B cell (primary cell): ENCODE measurements around the gene ST8SIA5. TPM values are rescaled to one million over a fixed set of nuclear protein-coding genes. Genes with fewer than 3 reads are reported as not detected.

ENCODE experiments used
- ATAC-seq: fragments of 200-7000 bp; cut with Tn5 transposase; one replicate; pipeline ENCODE4 v1.10.0; 2021; ENCODE audit warnings: low read depth, mild to moderate bottlenecking, moderate number of reproducible peaks, moderate library complexity
- CTCF ChIA-PET: fragments of 350-600 bp; sonication (Branson Sonifier 250); formaldehyde crosslinking; loops from one replicate; lab custom pipeline; 2021; ENCODE audit warnings: antibody characterized with exemption, inconsistent platforms; lab: Charles Lee
- POLR2A ChIA-PET: fragments of 350-600 bp; sonication (Branson Sonifier 250); formaldehyde crosslinking; loops from one replicate; lab custom pipeline; 2021; ENCODE audit warnings: antibody characterized with exemption; lab: Charles Lee
- DNase-seq: peaks from one replicate; pipeline ENCODE4 v3.0.0; 2013
- H2AFZ ChIP-seq: 2 replicates; pipeline ENCODE4 v1.6.1; 2012; ENCODE audit warnings: mild to moderate bottlenecking, low read depth, low read length; ENCODE audit not compliant: insufficient read depth, poor library complexity, severe bottlenecking
- H3K27ac ChIP-seq, 2 donors: 1 replicate in 1 of 2; 2 replicates in 1 of 2; pipeline ENCODE4 v1.5.1; 2012 to 2013; ENCODE audit warnings: low read length in 2 of 2, mild to moderate bottlenecking in 2 of 2, moderate library complexity in 1 of 2
- H3K27me3 ChIP-seq, 4 experiments: fragments of 200-600 bp in 1 of 4; sonication (generic) in 1 of 4; replicated peaks in 1 of 4; 1 replicate in 2 of 4; 2 replicates in 2 of 4; pipeline versions ENCODE4 v1.6.1 to v1.7.0; 2013 to 2016; ENCODE audit warnings: low read length in 3 of 4, mild to moderate bottlenecking in 2 of 4, mixed read lengths in 1 of 4, moderate library complexity in 1 of 4; ENCODE audit not compliant: insufficient read depth in 4 of 4, control insufficient read depth in 3 of 4; ENCODE audit errors: control extremely low read depth in 1 of 4
- H3K36me3 ChIP-seq, 2 experiments: replicated peaks in 1 of 2; 1 replicate in 1 of 2; 2 replicates in 1 of 2; pipeline versions ENCODE4 v1.6.1 to v1.7.1; 2013; ENCODE audit warnings: low read length in 1 of 2; ENCODE audit not compliant: insufficient read depth in 2 of 2, control insufficient read depth in 1 of 2; ENCODE audit errors: control extremely low read depth in 1 of 2, extremely low read depth in 1 of 2
- H3K4me1 ChIP-seq, 2 donors: fragments of 200-600 bp in 1 of 2; sonication (generic) in 1 of 2; 1 replicate in 1 of 2; 2 replicates in 1 of 2; pipeline versions ENCODE4 v1.5.1 to v1.6.1; 2013 to 2017; ENCODE audit warnings: low read length in 2 of 2; ENCODE audit not compliant: control insufficient read depth in 2 of 2, insufficient read depth in 2 of 2
- H3K4me2 ChIP-seq: replicated peaks from 2 replicates; pipeline ENCODE3; 2012; ENCODE audit warnings: mild to moderate bottlenecking, low read depth, low read length; ENCODE audit not compliant: poor library complexity, severe bottlenecking
- H3K4me3 ChIP-seq, 5 experiments: fragments of 200-600 bp in 1 of 5; sonication (generic) in 1 of 5; 1 replicate in 3 of 5; 2 replicates in 2 of 5; pipeline versions ENCODE4 v1.5.1 to v1.7.0; 2011 to 2016; ENCODE audit warnings: low read length in 4 of 5, mild to moderate bottlenecking in 4 of 5, low read depth in 2 of 5, control low read depth in 1 of 5, moderate library complexity in 1 of 5; ENCODE audit not compliant: insufficient read depth in 1 of 5; ENCODE audit errors: control extremely low read depth in 1 of 5, extremely low read depth in 1 of 5
- H3K79me2 ChIP-seq: fragments of 200-600 bp; sonication (generic); one replicate; pipeline ENCODE4 v1.6.0; 2016; ENCODE audit warnings: low read length; ENCODE audit not compliant: control insufficient read depth, insufficient read depth
- H3K9ac ChIP-seq: fragments of 200-600 bp; sonication (generic); 2 replicates; pipeline ENCODE4 v1.6.1; 2017; ENCODE audit warnings: mild to moderate bottlenecking, low read length, moderate library complexity
- H3K9me3 ChIP-seq, 3 donors: one replicate each; pipeline versions ENCODE4 v1.6.1 to v1.7.1; 2013; ENCODE audit warnings: low read length in 2 of 3; ENCODE audit not compliant: control insufficient read depth in 2 of 3, insufficient read depth in 1 of 3; ENCODE audit errors: control extremely low read depth in 1 of 3
- H4K20me1 ChIP-seq: 2 replicates; pipeline ENCODE4 v1.6.0; 2012; ENCODE audit warnings: mild to moderate bottlenecking, low read length; ENCODE audit not compliant: insufficient read depth, control insufficient read depth, poor library complexity, severe bottlenecking
- H3K27ac Mint-ChIP-seq: one replicate; pipeline ENCODE4 v1.8.0; 2021; ENCODE audit warnings: mixed read lengths
- H3K27me3 Mint-ChIP-seq: one replicate; pipeline ENCODE4 v1.8.0; 2021; ENCODE audit warnings: mixed read lengths
- H3K4me1 Mint-ChIP-seq: one replicate; pipeline ENCODE4 v1.8.0; 2021; ENCODE audit warnings: mixed read lengths
- H3K4me3 Mint-ChIP-seq: one replicate; pipeline ENCODE4 v1.8.0; 2021; ENCODE audit warnings: mixed read lengths
- H3K9me3 Mint-ChIP-seq: one replicate; pipeline ENCODE4 v1.8.0; 2022; ENCODE audit warnings: mixed read lengths; ENCODE audit not compliant: insufficient read depth
- EZH2 ChIP-seq: IDR thresholded peaks from 2 replicates; pipeline ENCODE4 v1.6.1; 2012; ENCODE audit warnings: borderline replicate concordance, low read depth, mild to moderate bottlenecking, moderate library complexity, low read length; ENCODE audit not compliant: insufficient read depth, poor library complexity, severe bottlenecking
- WGBS: methylation state at CpG from one replicate; pipeline ENCODE4 v1.1.5; 2013; ENCODE audit warnings: missing lambda C conversion rate; ENCODE audit not compliant: insufficient coverage; 5-methylcytosine and 5-hydroxymethylcytosine counted together
- intact Hi-C: fragments of 100-400 bp; cut with micrococcal nuclease; formaldehyde crosslinking; loops from one replicate; pipeline ENCODE4 v1.10.0; 2022
- polyA plus RNA-seq: library from polyadenylated mRNA; depleted of rRNA; stranded (reverse); fragments of >200 nt; gene quantifications from 2 replicates; pipeline ENCODE4 v1.2.3, GENCODE V29; 2012
- total RNA-seq, 2 donors: library from RNA; stranded (reverse); fragments of 120-200 nt in 1 of 2; gene quantifications; 1 replicate in 1 of 2; 2 replicates in 1 of 2; pipeline versions ENCODE4 v1.2.3 to v1.2.4, GENCODE V29; 2013 to 2022
- TF ChIP-seq, protein P1 (sequence below): fragments of 200-600 bp; IDR thresholded peaks from one replicate; pipeline ENCODE4 v1.8.0; 2022; ENCODE audit warnings: antibody characterized with exemption, mild to moderate bottlenecking

The ST8SIA5 gene
- total and polyA plus RNA-seq, 2 donors (not counting 1 experiment from before 2014, with no cell fraction given): not detected

DNA sequence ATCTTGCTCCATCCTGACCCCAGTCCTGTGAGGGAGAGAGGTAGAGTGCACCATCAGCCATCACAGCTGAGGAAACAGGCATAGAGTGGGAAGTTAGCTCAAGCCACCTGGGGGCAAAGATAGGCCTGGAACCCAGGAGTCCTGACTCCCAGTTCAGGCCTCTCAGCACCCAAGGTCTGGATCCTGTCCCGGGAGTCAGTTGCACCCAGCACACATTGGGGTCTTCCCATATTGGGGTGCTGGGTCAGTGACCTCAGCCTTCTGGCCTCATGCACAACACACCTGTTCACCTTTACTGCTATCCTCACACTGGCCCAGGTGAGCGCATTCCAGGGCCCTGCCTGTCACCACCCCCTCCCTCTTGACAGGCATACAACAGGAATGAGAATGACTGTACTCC is 24.7 kb downstream of the ST8SIA5 start:
- intact Hi-C loops: no loop called here
- peaks cover 3% of the 10 kb centered on the region for H3K9me3 Mint-ChIP-seq
- H3K4me2 ChIP-seq: no peak overlapping the region
- H3K4me3 ChIP-seq: no peak overlapping the region
- no peaks in the 10 kb centered on the region for H3K79me2 ChIP-seq
- ChIA-PET POLR2A (no interaction called here), CTCF (no interaction called here)
- DNase-seq (no peak), ATAC-seq (no peak)
- no peak overlapping the region for H3K27ac Mint-ChIP-seq
- H3K27ac ChIP-seq: no peak overlapping the region
- WGBS: 100% methylated on average over 2 of the region's 2 CpGs
- peaks cover 12% of the 10 kb centered on the region for H3K27me3 Mint-ChIP-seq
- H4K20me1 ChIP-seq: no peaks in the 10 kb centered on the region
- no peaks in the 10 kb centered on the region for H3K4me1 Mint-ChIP-seq
- H3K36me3 ChIP-seq: no peaks in the 10 kb centered on the region
- peaks cover 0 to 35% (median 14%) of the 10 kb centered on the region in 3 donors for H3K9me3 ChIP-seq
- peaks cover 0 to 9% (median 0%) of the 10 kb centered on the region in 4 experiments for H3K27me3 ChIP-seq
- no peak overlapping the region for H2AFZ ChIP-seq
- no peak overlapping the region for H3K9ac ChIP-seq
- H3K4me3 Mint-ChIP-seq: no peak overlapping the region
- no peaks in the 10 kb centered on the region for H3K4me1 ChIP-seq
- TF ChIP-seq, protein P1, sequence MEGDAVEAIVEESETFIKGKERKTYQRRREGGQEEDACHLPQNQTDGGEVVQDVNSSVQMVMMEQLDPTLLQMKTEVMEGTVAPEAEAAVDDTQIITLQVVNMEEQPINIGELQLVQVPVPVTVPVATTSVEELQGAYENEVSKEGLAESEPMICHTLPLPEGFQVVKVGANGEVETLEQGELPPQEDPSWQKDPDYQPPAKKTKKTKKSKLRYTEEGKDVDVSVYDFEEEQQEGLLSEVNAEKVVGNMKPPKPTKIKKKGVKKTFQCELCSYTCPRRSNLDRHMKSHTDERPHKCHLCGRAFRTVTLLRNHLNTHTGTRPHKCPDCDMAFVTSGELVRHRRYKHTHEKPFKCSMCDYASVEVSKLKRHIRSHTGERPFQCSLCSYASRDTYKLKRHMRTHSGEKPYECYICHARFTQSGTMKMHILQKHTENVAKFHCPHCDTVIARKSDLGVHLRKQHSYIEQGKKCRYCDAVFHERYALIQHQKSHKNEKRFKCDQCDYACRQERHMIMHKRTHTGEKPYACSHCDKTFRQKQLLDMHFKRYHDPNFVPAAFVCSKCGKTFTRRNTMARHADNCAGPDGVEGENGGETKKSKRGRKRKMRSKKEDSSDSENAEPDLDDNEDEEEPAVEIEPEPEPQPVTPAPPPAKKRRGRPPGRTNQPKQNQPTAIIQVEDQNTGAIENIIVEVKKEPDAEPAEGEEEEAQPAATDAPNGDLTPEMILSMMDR: no peak
- TF ChIP-seq EZH2: no peak

DNA sequence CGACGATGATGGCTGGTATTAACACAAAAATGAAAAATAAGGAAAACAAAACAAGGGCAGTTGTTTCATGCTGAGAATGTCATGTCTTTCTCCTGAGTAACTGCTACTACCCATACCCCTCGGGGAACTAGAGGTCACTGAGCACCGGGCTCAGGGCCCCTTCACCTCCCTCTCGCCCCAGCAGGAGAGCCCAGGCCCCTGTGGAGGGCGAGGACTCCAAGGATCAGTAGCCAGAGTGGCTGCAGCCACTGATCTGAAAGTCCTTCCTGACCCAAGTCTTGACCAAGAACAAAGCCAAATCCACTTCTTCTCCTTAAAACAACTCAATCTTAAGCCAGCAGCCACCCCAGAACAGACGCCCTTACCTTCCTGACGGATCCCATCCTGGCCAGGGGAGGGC is 25.5 kb downstream of the ST8SIA5 start:
- Histone ChIP-seq H3K9ac (no peak overlapping the region), H3K36me3 (no peaks in the 10 kb centered on the region), H3K27ac (no peak overlapping the region), H4K20me1 (no peaks in the 10 kb centered on the region), H3K79me2 (no peaks in the 10 kb centered on the region), H3K4me2 (no peak overlapping the region), H3K27me3 (peaks cover 0 to 5% (median 0%) of the 10 kb centered on the region in 4 experiments), H3K9me3 (peaks cover 0 to 35% (median 14%) of the 10 kb centered on the region in 3 donors), H2AFZ (no peak overlapping the region), H3K4me1 (no peaks in the 10 kb centered on the region), H3K4me3 (no peak overlapping the region)
- POLR2A ChIA-PET: no interaction called here
- intact Hi-C loops: no loop called here
- Mint-ChIP-seq H3K4me3 (no peak overlapping the region), H3K27me3 (peaks cover 4% of the 10 kb centered on the region), H3K9me3 (peaks cover 3% of the 10 kb centered on the region), H3K4me1 (no peaks in the 10 kb centered on the region), H3K27ac (no peak overlapping the region)
- ATAC-seq: no peak
- CTCF ChIA-PET: no interaction called here
- TF ChIP-seq EZH2: no peak
- TF ChIP-seq, protein P1: no peak
- DNase-seq: no peak
- 91% methylated on average over 7 of the region's 8 CpGs for WGBS
